ENCODE measurements around the gene AJM1. TPM values are rescaled to one million over a fixed set of nuclear protein-coding genes. Genes with fewer than 3 reads are reported as not detected.

The AJM1 gene
- polyA plus RNA-seq, 1 donor from 2014 or later = 1.5 TPM

DNA sequence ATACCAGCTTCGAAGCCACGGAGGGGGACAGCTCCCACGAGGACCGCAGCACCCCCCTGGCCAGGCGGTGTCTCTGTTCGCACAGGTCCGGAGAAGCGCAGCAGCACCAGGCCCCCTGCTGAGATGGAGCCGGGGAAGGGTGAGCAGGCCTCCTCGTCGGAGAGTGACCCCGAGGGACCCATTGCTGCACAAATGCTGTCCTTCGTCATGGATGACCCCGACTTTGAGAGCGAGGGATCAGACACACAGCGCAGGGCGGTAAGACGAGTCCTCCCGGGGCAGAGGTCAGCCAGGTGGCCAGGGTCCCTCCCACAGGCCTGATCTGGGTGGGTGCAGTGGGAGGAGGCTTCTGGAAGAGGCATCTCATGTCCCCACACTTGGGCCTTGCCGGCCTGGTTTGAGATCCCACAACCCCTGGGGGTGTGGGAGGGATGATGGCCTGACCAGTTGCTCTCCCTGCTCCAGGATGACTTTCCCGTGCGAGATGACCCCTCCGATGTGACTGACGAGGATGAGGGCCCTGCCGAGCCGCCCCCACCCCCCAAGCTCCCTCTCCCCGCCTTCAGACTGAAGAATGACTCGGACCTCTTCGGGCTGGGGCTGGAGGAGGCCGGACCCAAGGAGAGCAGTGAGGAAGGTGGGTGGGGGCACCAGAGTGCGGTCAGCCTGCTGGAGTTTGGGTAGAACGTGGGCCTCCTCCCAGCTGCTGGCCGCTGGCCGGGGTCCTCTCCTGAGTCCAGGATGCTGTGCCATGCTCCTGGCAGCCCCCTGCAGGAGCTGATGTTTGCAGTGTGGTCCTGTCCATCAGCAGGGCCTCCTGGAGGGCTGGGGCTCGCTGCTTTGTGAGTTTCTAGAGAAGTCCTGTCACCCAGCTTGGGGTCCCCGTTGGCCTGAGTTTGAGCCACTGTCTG is 2.8 kb upstream of the AJM1 start:
- Histone ChIP-seq H3K79me2 (replicated peaks; ENCODE audit: insufficient read depth, low read length) (no peaks in the 10 kb centered on the region), H3K4me3 (ENCODE audit: low read length) (no peak overlapping the region), H3K27ac (ENCODE audit: low read length) (no peak overlapping the region), H2AFZ (ENCODE audit: low read depth, low read length) (no peak overlapping the region), H3K9me2 (ENCODE audit: insufficient read depth, low read length) (no peaks in the 10 kb centered on the region), H3K36me3 (ENCODE audit: insufficient read depth, low read length) (no peaks in the 10 kb centered on the region), H3K9ac (ENCODE audit: low read length) (no peak overlapping the region), H3K4me2 (ENCODE audit: low read length) (no peak overlapping the region), H4K20me1 (ENCODE audit: insufficient read depth) (no peaks in the 10 kb centered on the region), H3K9me3 (ENCODE audit: low read length) (no peaks in the 10 kb centered on the region), H3F3A (ENCODE audit: insufficient read depth, low read length, poor library complexity, severe bottlenecking) (no peaks in the 10 kb centered on the region), H3K27me3 (ENCODE audit: insufficient read depth, low read depth, low read length) (no peaks in the 10 kb centered on the region)
- no peak for TF ChIP-seq EP300 (conservative IDR thresholded peaks at IDR 0.05; ENCODE audit: poor library complexity, severe bottlenecking)
- TF ChIP-seq SMC3 (conservative IDR thresholded peaks at IDR 0.05; ENCODE audit: poor library complexity) = no peak
- TF ChIP-seq EZH2 (IDR thresholded peaks at IDR 0.05; ENCODE audit: borderline replicate concordance, insufficient read depth, low read length, poor library complexity, severe bottlenecking) = no peak
- TF ChIP-seq, protein P1, sequence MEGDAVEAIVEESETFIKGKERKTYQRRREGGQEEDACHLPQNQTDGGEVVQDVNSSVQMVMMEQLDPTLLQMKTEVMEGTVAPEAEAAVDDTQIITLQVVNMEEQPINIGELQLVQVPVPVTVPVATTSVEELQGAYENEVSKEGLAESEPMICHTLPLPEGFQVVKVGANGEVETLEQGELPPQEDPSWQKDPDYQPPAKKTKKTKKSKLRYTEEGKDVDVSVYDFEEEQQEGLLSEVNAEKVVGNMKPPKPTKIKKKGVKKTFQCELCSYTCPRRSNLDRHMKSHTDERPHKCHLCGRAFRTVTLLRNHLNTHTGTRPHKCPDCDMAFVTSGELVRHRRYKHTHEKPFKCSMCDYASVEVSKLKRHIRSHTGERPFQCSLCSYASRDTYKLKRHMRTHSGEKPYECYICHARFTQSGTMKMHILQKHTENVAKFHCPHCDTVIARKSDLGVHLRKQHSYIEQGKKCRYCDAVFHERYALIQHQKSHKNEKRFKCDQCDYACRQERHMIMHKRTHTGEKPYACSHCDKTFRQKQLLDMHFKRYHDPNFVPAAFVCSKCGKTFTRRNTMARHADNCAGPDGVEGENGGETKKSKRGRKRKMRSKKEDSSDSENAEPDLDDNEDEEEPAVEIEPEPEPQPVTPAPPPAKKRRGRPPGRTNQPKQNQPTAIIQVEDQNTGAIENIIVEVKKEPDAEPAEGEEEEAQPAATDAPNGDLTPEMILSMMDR (IDR thresholded peaks at IDR 0.05; ENCODE audit: poor library complexity, severe bottlenecking) = no peak
- TF ChIP-seq MXI1 (conservative IDR thresholded peaks at IDR 0.05; ENCODE audit: poor library complexity, severe bottlenecking) = no peak
- TF ChIP-seq RAD21 (conservative IDR thresholded peaks at IDR 0.05) = no peak
- TF ChIP-seq REST (IDR thresholded peaks at IDR 0.05; ENCODE audit: borderline replicate concordance) = no peak
- no peak for TF ChIP-seq POLR2AphosphoS5 (IDR thresholded peaks at IDR 0.05)
- TF ChIP-seq TAF1 (IDR thresholded peaks at IDR 0.05; ENCODE audit: low read depth) = no peak

GRCh38 chr9:136840140-136840876 is 2.0 kb upstream of the AJM1 start:
- TF ChIP-seq SMC3 (conservative IDR thresholded peaks at IDR 0.05; ENCODE audit: poor library complexity) = no peak
- no peak for TF ChIP-seq RAD21 (conservative IDR thresholded peaks at IDR 0.05)
- no peak for TF ChIP-seq REST (IDR thresholded peaks at IDR 0.05; ENCODE audit: borderline replicate concordance)
- TF ChIP-seq TAF1 (IDR thresholded peaks at IDR 0.05; ENCODE audit: low read depth) = no peak
- no peak for TF ChIP-seq POLR2AphosphoS5 (IDR thresholded peaks at IDR 0.05)
- no peak for TF ChIP-seq EZH2 (IDR thresholded peaks at IDR 0.05; ENCODE audit: borderline replicate concordance, insufficient read depth, low read length, poor library complexity, severe bottlenecking)
- no peak for TF ChIP-seq EP300 (conservative IDR thresholded peaks at IDR 0.05; ENCODE audit: poor library complexity, severe bottlenecking)
- TF ChIP-seq MXI1 (conservative IDR thresholded peaks at IDR 0.05; ENCODE audit: poor library complexity, severe bottlenecking) = no peak
- TF ChIP-seq, protein P1 (IDR thresholded peaks at IDR 0.05; ENCODE audit: poor library complexity, severe bottlenecking) = no peak
- no peaks in the 10 kb centered on the region for H3K9me3 ChIP-seq (ENCODE audit: low read length)
- H3K27ac ChIP-seq (ENCODE audit: low read length) = no peak overlapping the region
- H3K9me2 ChIP-seq (ENCODE audit: insufficient read depth, low read length) = no peaks in the 10 kb centered on the region
- no peaks in the 10 kb centered on the region for H3K79me2 ChIP-seq (replicated peaks; ENCODE audit: insufficient read depth, low read length)
- H3K36me3 ChIP-seq (ENCODE audit: insufficient read depth, low read length) = no peaks in the 10 kb centered on the region
- H4K20me1 ChIP-seq (ENCODE audit: insufficient read depth) = no peaks in the 10 kb centered on the region
- H2AFZ ChIP-seq (ENCODE audit: low read depth, low read length) = no peak overlapping the region
- H3K27me3 ChIP-seq (ENCODE audit: insufficient read depth, low read depth, low read length) = no peaks in the 10 kb centered on the region
- no peak overlapping the region for H3K9ac ChIP-seq (ENCODE audit: low read length)
- H3K4me3 ChIP-seq (ENCODE audit: low read length) = no peak overlapping the region
- no peak overlapping the region for H3K4me2 ChIP-seq (ENCODE audit: low read length)
- no peaks in the 10 kb centered on the region for H3F3A ChIP-seq (ENCODE audit: insufficient read depth, low read length, poor library complexity, severe bottlenecking)
